Hepatocyte (in vitro differentiated cells): ENCODE data around the gene ZNRF1.

Experiments
- CTCF ChIP-seq: fragments of 200-600 bp; sonication (generic); IDR thresholded peaks from 2 replicates; pipeline ENCODE4 v1.5.1; 2016; ENCODE audit warnings: antibody characterized with exemption, mild to moderate bottlenecking; ENCODE audit not compliant: poor library complexity
- EZH2 ChIP-seq: fragments of 200-600 bp; sonication (generic); IDR thresholded peaks from 2 replicates; pipeline ENCODE4 v1.6.1; 2016; ENCODE audit warnings: antibody characterized with exemption, mild to moderate bottlenecking, borderline replicate concordance
- EZH2phosphoT487 ChIP-seq: fragments of 200-600 bp; sonication (generic); IDR thresholded peaks from one replicate; pipeline ENCODE4 v1.6.1; 2018; ENCODE audit warnings: antibody characterized with exemption, mild to moderate bottlenecking, low read depth, moderate library complexity; ENCODE audit not compliant: unreplicated experiment, severe bottlenecking

DNA sequence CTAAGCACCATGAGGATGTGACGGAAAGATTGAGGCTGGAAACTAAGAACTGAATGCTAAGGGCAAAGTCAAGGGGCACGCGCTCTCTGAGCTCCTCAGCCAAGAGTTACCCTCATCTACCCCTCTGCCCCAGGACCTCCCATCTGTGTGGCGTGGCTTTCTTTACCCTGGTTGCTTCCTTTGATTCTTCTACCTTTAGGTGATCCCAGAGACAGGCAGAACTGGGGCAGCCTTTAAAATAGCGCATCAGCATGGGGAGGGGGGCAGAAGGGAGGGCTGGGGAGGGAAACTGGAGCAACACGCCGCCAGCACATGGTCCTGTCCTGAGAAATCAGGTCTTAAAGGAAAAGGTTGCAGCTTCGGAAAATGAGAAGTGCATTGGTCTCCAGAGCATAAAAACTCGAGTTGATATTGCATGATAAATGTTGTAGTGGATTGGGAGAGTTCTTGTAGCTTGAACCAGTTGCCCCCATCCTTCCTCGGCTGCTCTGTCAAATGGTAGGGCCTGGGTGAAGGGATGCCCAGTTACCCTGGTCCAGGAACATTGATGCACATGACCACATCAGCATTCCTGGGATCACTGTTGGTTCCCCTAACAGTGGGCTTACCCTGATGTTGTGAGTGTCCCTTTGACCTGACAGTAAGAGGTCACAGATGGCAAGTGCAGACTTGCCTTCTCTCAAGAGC, 88.0 kb downstream of the ZNRF1 start:
- TF ChIP-seq EZH2phosphoT487, result no peak
- no peak for TF ChIP-seq CTCF
- no peak for TF ChIP-seq EZH2
